K562 (cell line): ENCODE data around the gene ZSWIM3. TPM values are rescaled to one million over a fixed set of nuclear protein-coding genes. Genes with fewer than 3 reads are reported as not detected.

ENCODE experiments used
- ATAC-seq: fragments of 200-7000 bp; cut with Tn5 transposase; 3 replicates; pipeline ENCODE4 v1.9.1; 2020; ENCODE audit warnings: moderate library complexity
- BruUV-seq: library from RNA; stranded (reverse); fragments of 400-500 nt; replicated peaks from 2 replicates; lab custom pipeline; 2021; lab: Mats Ljungman, UMichigan
- CTCF ChIA-PET: fragments of 300-600 bp; formaldehyde crosslinking; extraction: SDS; loops from one replicate; lab custom pipeline; 2021; ENCODE audit warnings: low intra/inter-chr PET ratio; lab: Yijun Ruan, JAX
- POLR2A ChIA-PET: fragments of 300-600, 350-650 bp; sonication (Branson Sonifier 250); formaldehyde crosslinking; extraction: SDS; loops from one replicate; lab custom pipeline; 2021; ENCODE audit warnings: antibody characterized with exemption, inconsistent platforms; lab: Yijun Ruan, JAX
- DNase-seq, 4 experiments: peaks; one replicate each; pipeline versions ENCODE4 v3.0.0 to v3.0.0-alpha.2; 2011 to 2018; ENCODE audit warnings: low spot score in 3 of 4, mixed read lengths in 3 of 4; ENCODE audit errors: extremely low read depth in 1 of 4
- FAIRE-seq: peaks from 2 replicates; lab custom pipeline; 2011; peaks lifted over from hg19 to GRCh38; lab: Jason Lieb, UNC
- H2AFZ ChIP-seq: 2 replicates; pipeline ENCODE4 v1.6.0; 2011; ENCODE audit warnings: low read depth, low read length, control low read depth, inconsistent platforms
- H3K27ac ChIP-seq: fragments of 200-600 bp; 3 replicates; pipeline ENCODE4 v1.8.0; 2011; ENCODE audit warnings: low read depth, mild to moderate bottlenecking, control low read depth, inconsistent platforms, low read length, moderate library complexity, mixed read lengths; ENCODE audit errors: extremely low read depth
- H3K27me3 ChIP-seq, 2 experiments: fragments of 300-600 bp in 1 of 2; 2 replicates in 1 of 2; 3 replicates in 1 of 2; pipeline versions ENCODE4 v1.6.0 to v1.8.0; 2011; ENCODE audit warnings: inconsistent platforms in 2 of 2, low read length in 2 of 2, mild to moderate bottlenecking in 1 of 2, mixed read lengths in 1 of 2, moderate library complexity in 1 of 2; ENCODE audit not compliant: control insufficient read depth in 2 of 2, insufficient read depth in 2 of 2
- H3K36me3 ChIP-seq: fragments of 300-600 bp; 3 replicates; pipeline ENCODE4 v1.8.0; 2011; ENCODE audit warnings: mild to moderate bottlenecking, low read length, inconsistent platforms; ENCODE audit not compliant: control insufficient read depth, insufficient read depth
- H3K4me1 ChIP-seq, 2 experiments: fragments of 200-600 bp in 1 of 2; replicated peaks in 1 of 2; 2 replicates in 1 of 2; 3 replicates in 1 of 2; pipeline versions ENCODE4 v1.5.1 to v1.8.0; 2011; ENCODE audit warnings: inconsistent platforms in 2 of 2, low read length in 2 of 2, mild to moderate bottlenecking in 1 of 2, mixed read lengths in 1 of 2, moderate library complexity in 1 of 2; ENCODE audit not compliant: control insufficient read depth in 2 of 2, insufficient read depth in 2 of 2
- H3K4me2 ChIP-seq: 2 replicates; pipeline ENCODE4 v1.6.1; 2011; ENCODE audit warnings: low read length, control low read depth, inconsistent platforms, mixed read lengths; ENCODE audit not compliant: insufficient read depth
- H3K4me3 ChIP-seq: fragments of 200-600 bp; sonication (generic), shearing (Covaris generic); 2 replicates; pipeline ENCODE4 v1.5.1; 2016; ENCODE audit warnings: control low read depth, inconsistent platforms
- H3K79me2 ChIP-seq: fragments of 200-600 bp; 3 replicates; pipeline ENCODE4 v1.8.0; 2011; ENCODE audit warnings: low read length, inconsistent platforms; ENCODE audit not compliant: control insufficient read depth, insufficient read depth
- H3K9ac ChIP-seq, 2 experiments: 2 replicates each; pipeline versions ENCODE4 v1.6.0 to v1.6.1; 2011; ENCODE audit warnings: low read depth in 2 of 2, low read length in 2 of 2, control low read depth in 1 of 2, inconsistent platforms in 1 of 2, mild to moderate bottlenecking in 1 of 2, mixed read lengths in 1 of 2; ENCODE audit not compliant: insufficient read depth in 1 of 2
- H3K9me1 ChIP-seq: one replicate; pipeline ENCODE4 v1.6.0; 2011; ENCODE audit warnings: inconsistent platforms, mild to moderate bottlenecking, low read length, moderate library complexity; ENCODE audit not compliant: control insufficient read depth, insufficient read depth
- H3K9me3 ChIP-seq: replicated peaks from 2 replicates; pipeline ENCODE4 v1.5.1; 2011; ENCODE audit warnings: low read depth, low read length, inconsistent platforms; ENCODE audit not compliant: control insufficient read depth, insufficient read depth
- H4K20me1 ChIP-seq: replicated peaks from 2 replicates; pipeline ENCODE4 v1.6.1; 2011; ENCODE audit warnings: low read length, inconsistent platforms, mixed read lengths; ENCODE audit not compliant: control insufficient read depth, insufficient read depth
- BRF1 ChIP-seq: IDR thresholded peaks from 3 replicates; pipeline ENCODE4 v1.6.1; 2011; ENCODE audit warnings: borderline replicate concordance, mild to moderate bottlenecking; ENCODE audit not compliant: insufficient read length; ENCODE audit errors: extremely low read depth
- EZH2 ChIP-seq: IDR thresholded peaks from 2 replicates; pipeline ENCODE4 v1.6.1; 2012; ENCODE audit warnings: low read depth, mild to moderate bottlenecking, inconsistent platforms, low read length, borderline replicate concordance
- MAX ChIP-seq: sonication (generic); formaldehyde crosslinking; IDR thresholded peaks from 2 replicates; pipeline ENCODE4 v1.9.0; 2022; ENCODE audit warnings: mild to moderate bottlenecking, missing genetic modification reagents
- PHF20 ChIP-seq: fragments of 450-650 bp; IDR thresholded peaks from 2 replicates; pipeline ENCODE4 v1.6.1; 2018; ENCODE audit not compliant: partially characterized antibody
- ZNF134 ChIP-seq: fragments of 250-450 bp; sonication (Bioruptor Pico); conservative IDR thresholded peaks from 2 replicates; pipeline ENCODE4 v1.4.0; 2020
- ZNF146 ChIP-seq: IDR thresholded peaks from one replicate; pipeline ENCODE4 v1.6.1; 2018; ENCODE audit warnings: missing compliant biosample characterization; ENCODE audit not compliant: unreplicated experiment
- ZNF239 ChIP-seq: fragments of 250-450 bp; sonication (Bioruptor Pico); IDR thresholded peaks from 2 replicates; pipeline ENCODE4 v1.4.0; 2020; ENCODE audit warnings: mild to moderate bottlenecking
- WGBS: fragments of 100-300 bp; shearing (Covaris generic); methylation state at CpG from one replicate; pipeline ENCODE4 v1.1.6; 2016; ENCODE audit warnings: low coverage, mixed read lengths; ENCODE audit not compliant: insufficient coverage; ENCODE audit errors: missing lambda C conversion rate; 5-methylcytosine and 5-hydroxymethylcytosine counted together
- in situ Hi-C: fragments of 300-500 bp; cut with MboI; formaldehyde crosslinking; loops from 4 replicates; pipeline ENCODE4 v1.15.0; 2018; ENCODE audit warnings: inconsistent platforms, mixed read lengths
- intact Hi-C: fragments of 100-400 bp; cut with micrococcal nuclease; formaldehyde crosslinking; loops from 2 replicates; pipeline ENCODE4 v1.14.2; 2022
- polyA plus RNA-seq, 8 experiments: library from polyadenylated mRNA; depleted of rRNA in 4 of 8; stranded (reverse) in 5 of 8; unstranded in 3 of 8; fragments of >200 nt; fragmentation: Nextera tagmentation in 2 of 8; fragmentation: Illumina TruSeq in 1 of 8; extraction: Ambion mirVana in 2 of 8; extraction: Trizol in 1 of 8; gene quantifications; 2 replicates each; pipeline versions ENCODE4 v1.2.1 to v1.2.3, GENCODE V29; 2011 to 2014; ENCODE audit warnings: inconsistent platforms in 1 of 8, missing spikeins in 1 of 8
- total RNA-seq, 7 experiments: library from RNA; depleted of rRNA in 6 of 7; stranded (reverse); fragments of >200 nt in 6 of 7; fragmentation: Illumina TruSeq in 2 of 7; extraction: Trizol in 2 of 7; gene quantifications; 2 replicates each; pipeline versions ENCODE4 v1.2.1 to v1.2.3, GENCODE V29; 2011 to 2021; ENCODE audit warnings: low replicate concordance in 1 of 7
- TF ChIP-seq, protein P1 (sequence below): sonication (generic); formaldehyde crosslinking; IDR thresholded peaks from 2 replicates; pipeline ENCODE4 v1.8.1; 2023; ENCODE audit warnings: mild to moderate bottlenecking, missing genetic modification reagents

Gene ZSWIM3
- total and polyA plus RNA-seq, 9 of the 15 experiments (the other 6 are each of a cell fraction or from before 2014, with no cell fraction given), result 1.7 to 4.3 (median 2.9) TPM

DNA sequence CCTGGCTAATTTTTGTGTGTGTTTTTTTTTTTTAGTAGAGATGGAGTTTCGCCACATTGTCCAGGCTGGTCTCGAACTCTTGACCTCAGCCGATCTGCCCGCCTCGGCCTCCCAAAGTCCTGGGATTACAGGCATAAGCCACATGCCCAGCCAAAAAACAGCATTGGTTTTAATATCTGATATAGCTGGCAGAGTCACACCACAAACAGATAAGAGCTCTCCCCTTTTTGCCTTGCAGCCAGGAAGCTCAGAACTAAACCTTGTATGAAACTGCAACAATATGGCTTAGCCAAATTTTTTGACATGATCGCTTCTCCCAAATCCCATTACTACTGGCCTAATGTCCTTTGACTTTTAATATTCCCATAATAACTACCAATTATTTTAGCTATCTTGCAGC, 5.1 kb upstream of the ZSWIM3 start:
- Histone ChIP-seq H3K27ac (no peak overlapping the region), H4K20me1 (no peaks in the 10 kb centered on the region), H3K36me3 (peaks cover 14% of the 10 kb centered on the region; the same call in 2 of the 3 replicates), H3K4me1 (peaks cover 18 to 28% of the 10 kb centered on the region in 2 experiments; a peak in 4 of 5 replicates), H3K9ac (no peak overlapping the region), H3K9me1 (no peaks in the 10 kb centered on the region), H3K4me3 (no peak overlapping the region), H3K9me3 (peaks cover 5% of the 10 kb centered on the region), H3K27me3 (no peaks in the 10 kb centered on the region), H3K79me2 (peaks cover 15% of the 10 kb centered on the region), H2AFZ (no peak overlapping the region), H3K4me2 (no peak overlapping the region)
- FAIRE-seq (no peak), DNase-seq (no peak), ATAC-seq (no peak)
- WGBS, result 92% methylated on average over 6 of the region's 6 CpGs
- CTCF ChIA-PET, result no interaction called here
- POLR2A ChIA-PET, result interaction anchor here (0.7 to 2.3 kb wide), 2 partner anchors 11 kb away, joined by 3 to 19 read pairs; no protein-coding TSS in a partner anchor
- intact Hi-C loops (no loop called here), in situ Hi-C loops (no loop called here)
- no TSS peak for BruUV-seq
- TF ChIP-seq, protein P1, sequence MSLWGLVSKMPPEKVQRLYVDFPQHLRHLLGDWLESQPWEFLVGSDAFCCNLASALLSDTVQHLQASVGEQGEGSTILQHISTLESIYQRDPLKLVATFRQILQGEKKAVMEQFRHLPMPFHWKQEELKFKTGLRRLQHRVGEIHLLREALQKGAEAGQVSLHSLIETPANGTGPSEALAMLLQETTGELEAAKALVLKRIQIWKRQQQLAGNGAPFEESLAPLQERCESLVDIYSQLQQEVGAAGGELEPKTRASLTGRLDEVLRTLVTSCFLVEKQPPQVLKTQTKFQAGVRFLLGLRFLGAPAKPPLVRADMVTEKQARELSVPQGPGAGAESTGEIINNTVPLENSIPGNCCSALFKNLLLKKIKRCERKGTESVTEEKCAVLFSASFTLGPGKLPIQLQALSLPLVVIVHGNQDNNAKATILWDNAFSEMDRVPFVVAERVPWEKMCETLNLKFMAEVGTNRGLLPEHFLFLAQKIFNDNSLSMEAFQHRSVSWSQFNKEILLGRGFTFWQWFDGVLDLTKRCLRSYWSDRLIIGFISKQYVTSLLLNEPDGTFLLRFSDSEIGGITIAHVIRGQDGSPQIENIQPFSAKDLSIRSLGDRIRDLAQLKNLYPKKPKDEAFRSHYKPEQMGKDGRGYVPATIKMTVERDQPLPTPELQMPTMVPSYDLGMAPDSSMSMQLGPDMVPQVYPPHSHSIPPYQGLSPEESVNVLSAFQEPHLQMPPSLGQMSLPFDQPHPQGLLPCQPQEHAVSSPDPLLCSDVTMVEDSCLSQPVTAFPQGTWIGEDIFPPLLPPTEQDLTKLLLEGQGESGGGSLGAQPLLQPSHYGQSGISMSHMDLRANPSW (CRISPR knock-in tag), result no peak
- TF ChIP-seq ZNF134 (CRISPR knock-in tag) (no peak), EZH2 (no peak), ZNF239 (CRISPR knock-in tag) (no peak), ZNF146 (CRISPR knock-in tag) (no peak), PHF20 (no peak), MAX (CRISPR knock-in tag) (no peak), BRF1 (no peak)
